Skin of body (tissue), 2 donors: ENCODE results near the gene SLC22A17. TPM values are rescaled to one million over a fixed set of nuclear protein-coding genes. Genes with fewer than 3 reads are reported as not detected.
"Not testable (repeated sequence)": the region's sequence is repeated elsewhere in the genome, so short reads cannot be mapped to it uniquely, and the experiment has no call there.

ENCODE experiments used
- DNase-seq: peaks from one replicate; lab custom pipeline; 2025; lab: John Stamatoyannopoulos, UW
- total RNA-seq: library from RNA; depleted of rRNA; stranded (reverse); fragments of >200 nt; gene quantifications from one replicate; pipeline ENCODE4 v1.2.3, GENCODE V29; 2014

Gene SLC22A17
- 13.1 TPM for total RNA-seq

GRCh38 chr14:23352506-23353432 is at the start of gene SLC22A17:
SLC22A17 (minus strand) TSS chr14:23352887.
- DNase-seq: peak; percentile 86

DNA sequence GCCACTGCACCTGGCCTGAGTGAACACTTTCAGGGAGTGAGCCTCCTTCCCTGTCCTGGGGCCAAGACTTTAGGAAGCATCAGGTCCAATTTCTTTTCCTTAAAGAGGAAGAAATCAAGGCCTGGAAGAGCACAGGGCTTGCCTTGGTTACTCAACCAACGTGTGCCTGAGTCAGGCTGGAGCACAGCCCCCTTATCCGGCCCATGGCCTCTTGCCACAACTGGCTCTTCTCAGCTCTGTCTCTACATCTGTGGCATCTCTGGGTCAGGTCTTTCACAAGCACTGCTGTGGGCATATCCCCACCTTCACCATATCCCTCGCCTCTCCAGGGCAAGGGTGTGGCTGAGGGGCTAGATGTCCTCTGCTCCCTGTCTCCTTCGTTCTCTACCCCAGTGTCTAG is 48.6 kb upstream of the SLC22A17 start:
- no peak for DNase-seq

GRCh38 chr14:23400496-23401149 is 47.9 kb upstream of the SLC22A17 start:
- not testable (repeated sequence) for DNase-seq

DNA sequence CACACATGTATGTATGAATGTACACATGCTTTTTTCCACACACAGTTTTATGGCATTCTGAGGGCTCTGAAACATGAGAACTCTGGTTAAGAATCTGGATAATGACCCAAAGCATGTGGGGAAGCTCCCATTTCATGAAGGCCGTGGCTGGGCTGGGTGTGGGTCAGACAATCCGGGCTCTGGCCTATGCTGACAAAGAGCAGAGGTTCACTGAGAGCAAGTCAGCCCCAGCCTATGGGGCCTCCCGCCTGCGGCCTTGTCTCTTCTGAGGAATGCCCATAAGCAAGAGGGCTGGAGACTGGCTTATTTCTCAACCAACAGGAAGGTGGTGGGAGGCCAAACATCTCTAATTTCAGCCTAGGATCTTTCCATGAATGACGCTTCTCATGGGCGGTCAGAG is 46.9 kb upstream of the SLC22A17 start:
- DNase-seq: no peak

DNA sequence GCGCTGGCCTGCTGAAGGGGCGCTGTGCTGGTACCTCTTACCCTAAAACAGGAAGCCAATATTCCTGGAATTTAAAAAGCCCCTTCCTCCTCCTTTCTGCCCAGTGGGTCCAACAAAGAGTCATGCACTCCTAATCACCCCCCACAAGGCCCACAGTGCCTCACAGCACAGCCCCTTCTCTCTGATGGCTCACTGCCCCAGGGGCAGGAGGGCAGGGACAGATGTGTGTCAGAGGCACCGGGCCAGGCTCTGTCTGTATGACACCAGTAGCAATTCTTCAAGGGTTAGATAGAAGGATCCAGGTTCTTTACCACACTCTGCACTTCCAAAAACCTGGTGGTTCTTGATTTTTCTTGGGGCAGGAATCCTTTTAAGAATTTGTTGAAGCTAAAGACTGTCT is 46.4 kb upstream of the SLC22A17 start:
- DNase-seq: no peak

DNA sequence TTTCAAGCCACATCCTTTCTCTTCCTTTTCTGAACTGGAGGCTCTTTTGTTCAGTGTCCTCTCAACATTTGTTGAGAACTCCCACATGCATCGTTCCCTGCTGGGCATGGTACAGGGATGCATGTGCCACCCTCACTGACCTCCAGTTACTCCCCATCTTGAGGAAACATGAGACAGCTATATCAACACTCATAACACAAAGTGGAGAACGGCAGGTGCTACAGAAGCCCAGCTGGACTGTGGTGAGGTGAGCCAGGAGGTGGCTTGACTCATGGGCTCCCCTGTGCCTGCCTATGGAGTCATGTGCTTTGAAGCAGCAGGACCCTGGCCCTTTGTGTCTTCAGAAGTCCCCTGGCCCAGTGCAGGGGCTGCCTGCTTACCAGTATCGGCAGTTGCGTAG is 45.7 kb upstream of the SLC22A17 start:
- no peak for DNase-seq

GRCh38 chr14:23396781-23397407 is 44.2 kb upstream of the SLC22A17 start:
- no peak for DNase-seq

DNA sequence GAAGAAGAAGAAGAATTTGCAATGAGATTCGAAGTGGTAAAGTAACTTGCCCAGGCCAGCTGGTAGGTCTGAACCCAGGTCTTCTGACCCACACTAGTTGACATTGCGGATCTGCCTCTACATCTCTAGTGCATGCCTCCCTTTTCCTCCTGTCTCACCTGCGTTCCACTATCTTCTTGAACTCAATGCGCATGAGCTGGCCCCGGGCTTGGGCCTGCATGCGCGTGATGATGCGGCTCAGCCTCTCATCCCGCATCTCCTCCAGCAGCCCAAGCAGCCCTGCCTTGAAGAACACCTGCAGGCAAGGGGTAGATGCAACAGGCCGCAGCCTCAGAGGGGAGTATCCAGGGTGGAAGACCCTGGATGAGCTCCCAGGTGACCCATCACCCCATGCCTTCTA is 43.4 kb upstream of the SLC22A17 start:
- no peak for DNase-seq

GRCh38 chr14:23392613-23393012 is 39.9 kb upstream of the SLC22A17 start:
- DNase-seq: no peak

DNA sequence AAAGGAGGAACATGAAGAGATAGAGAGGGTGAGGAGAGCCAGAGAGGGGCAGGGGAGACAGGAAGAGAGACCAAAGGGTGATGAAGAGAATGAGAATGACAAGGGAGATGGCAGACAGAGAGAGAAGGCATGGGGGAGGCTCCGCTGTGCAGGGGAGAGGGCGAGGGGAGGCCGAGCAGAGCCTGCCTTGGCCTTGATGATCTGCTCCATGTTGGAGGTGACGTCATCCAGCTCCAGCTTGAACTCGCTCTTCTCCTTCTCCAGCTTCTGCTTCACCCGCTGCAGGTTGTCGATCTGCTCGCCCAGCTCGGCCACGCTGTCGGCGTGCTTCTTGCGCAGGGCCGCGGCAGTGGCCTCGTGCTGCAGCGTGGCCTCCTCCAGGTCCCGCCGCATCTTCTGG is 37.2 kb upstream of the SLC22A17 start:
- not testable (repeated sequence) for DNase-seq

DNA sequence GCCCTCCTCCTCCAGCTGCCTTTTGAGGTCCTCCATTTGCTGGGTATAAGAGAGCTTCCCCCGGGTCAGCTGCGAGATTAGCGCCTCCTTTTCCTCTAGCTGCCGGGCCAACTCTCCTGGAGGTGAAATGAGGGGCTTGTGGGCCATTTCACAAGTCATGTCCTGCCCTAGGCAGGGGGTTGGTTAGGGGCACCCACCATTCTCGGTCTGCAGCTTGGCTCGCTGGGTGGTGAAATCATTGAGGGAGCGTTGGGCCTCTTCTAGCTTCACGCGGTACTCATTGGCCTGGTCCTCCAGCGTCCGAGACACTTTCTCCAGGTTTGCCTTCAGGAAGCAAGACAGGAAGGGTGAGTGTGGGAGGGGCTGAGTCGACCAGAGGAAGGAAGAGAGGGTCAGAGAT is 36.7 kb upstream of the SLC22A17 start:
- no peak for DNase-seq

GRCh38 chr14:23388996-23389395 is 36.3 kb upstream of the SLC22A17 start:
- DNase-seq: no peak

DNA sequence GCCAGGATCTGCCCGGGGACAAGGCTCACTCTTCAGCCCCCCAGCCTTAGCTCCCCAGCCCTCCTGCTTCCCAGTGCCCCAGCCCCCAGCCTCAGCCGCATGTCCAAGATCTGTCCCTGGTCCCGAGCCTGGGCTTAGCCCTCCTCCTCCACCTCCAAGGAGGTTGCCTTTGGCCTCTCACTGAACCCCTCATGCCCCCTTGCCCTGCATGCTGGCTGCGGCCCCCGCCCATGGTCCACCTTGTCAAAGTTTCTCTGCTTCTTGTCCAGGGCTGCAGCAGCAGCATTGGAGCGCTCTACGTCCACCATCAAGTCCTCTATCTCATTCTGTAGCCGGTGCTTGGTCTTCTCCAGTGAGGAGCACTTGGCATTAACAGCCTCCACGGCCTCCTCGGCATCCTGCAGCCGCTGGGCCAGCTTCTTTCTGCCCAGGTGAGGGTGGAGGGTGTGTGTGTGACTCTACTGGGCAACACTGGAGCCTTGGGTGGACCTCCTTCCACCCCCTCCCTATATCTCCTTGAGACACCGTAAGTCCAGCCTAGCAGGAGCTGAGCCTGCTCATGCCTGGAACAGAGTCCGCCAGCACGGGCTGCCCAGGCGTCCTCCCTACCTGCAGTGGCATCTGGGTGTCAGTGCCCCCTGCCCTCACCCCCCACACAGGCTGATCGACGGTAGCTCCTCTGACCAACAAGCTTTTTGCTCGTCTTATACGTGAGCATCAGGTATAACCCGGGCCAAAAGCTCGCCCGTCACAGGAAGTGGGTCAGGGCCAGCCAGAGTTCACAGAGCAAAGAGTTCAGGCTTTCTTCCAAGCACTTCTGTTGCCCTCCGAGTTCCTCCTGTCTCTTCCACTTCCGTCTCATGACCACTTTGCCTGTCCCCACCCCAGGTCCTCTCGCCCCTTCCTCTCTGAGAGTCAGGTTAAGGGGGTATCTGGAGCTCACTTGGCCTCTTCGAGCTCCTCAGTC is 35.5 kb upstream of the SLC22A17 start:
- no peak for DNase-seq

GRCh38 chr14:23386999-23387398 is 34.3 kb upstream of the SLC22A17 start:
- DNase-seq: no peak

DNA sequence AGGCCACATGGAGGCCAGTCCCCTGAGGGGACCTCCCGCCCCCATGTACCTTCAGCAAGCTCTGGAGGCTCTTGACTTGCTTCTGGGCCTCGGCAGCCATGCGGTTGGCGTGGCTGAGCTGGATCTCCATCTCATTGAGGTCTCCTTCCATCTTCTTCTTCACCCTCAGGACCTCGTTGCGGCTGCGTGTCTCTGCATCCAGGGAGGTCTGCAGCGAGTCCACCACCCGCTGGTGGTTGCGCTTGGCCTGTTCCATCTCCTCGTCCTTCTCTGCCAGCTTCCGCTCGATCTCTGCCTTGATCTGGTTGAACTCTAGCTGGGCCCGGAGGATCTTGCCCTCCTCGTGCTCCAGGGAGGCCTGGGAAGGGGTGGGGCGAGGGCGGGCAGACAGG is 33.6 kb upstream of the SLC22A17 start:
- not testable (repeated sequence) for DNase-seq

GRCh38 chr14:23385642-23386265 is 33.1 kb upstream of the SLC22A17 start:
- DNase-seq: no peak

DNA sequence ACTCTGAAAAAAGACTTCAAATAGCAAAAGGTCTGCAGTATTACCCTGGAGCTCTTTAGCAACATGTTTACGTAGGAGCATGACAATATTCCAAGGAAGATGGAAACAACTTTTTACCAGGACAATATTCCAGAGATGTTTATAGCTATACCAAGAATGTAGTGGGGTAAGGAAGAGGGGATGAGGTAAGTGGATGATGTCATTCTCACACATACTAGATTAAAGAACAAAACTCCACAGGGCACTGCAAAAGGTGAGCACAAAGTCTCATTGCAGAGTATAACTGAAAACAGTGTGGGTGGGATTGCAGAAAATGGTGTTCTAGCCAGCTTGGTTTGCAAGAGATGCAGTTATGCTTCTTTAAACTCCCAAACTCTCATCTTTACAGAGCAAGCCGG is 32.6 kb upstream of the SLC22A17 start:
- DNase-seq: no peak

DNA sequence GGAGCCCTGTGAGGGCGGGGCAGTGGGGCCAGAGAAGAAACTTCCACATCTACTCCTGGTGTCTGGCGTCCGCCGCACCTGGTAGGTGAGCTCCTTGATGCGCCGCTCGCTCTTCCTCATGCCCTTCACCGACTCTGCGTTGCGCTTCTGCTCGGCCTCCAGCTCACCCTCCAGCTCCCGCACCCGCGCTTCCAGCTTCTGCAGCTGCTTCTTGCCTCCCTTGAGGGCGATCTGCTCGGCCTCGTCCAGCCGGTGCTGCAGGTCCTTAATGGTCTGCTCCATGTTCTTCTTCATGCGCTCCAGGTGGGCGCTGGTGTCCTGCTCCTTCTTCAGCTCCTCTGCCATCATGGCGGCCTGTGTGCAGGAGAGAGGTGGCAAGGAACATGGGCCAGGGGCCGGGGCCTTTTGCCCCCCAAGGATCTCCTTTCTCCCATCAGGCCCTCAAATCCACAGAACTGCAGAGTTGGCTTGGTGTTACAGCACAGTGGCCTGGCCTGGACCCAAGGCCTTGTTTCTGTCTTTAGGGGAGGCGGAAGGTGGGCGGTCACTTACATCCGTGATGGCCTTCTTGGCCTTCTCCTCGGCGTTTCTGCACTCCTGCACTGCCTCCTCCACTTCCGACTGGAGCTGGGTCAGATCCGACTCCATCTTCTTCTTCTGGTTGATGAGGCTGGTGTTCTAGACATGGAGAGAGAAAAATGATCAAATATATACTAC is 31.8 kb upstream of the SLC22A17 start:
- no peak for DNase-seq

DNA sequence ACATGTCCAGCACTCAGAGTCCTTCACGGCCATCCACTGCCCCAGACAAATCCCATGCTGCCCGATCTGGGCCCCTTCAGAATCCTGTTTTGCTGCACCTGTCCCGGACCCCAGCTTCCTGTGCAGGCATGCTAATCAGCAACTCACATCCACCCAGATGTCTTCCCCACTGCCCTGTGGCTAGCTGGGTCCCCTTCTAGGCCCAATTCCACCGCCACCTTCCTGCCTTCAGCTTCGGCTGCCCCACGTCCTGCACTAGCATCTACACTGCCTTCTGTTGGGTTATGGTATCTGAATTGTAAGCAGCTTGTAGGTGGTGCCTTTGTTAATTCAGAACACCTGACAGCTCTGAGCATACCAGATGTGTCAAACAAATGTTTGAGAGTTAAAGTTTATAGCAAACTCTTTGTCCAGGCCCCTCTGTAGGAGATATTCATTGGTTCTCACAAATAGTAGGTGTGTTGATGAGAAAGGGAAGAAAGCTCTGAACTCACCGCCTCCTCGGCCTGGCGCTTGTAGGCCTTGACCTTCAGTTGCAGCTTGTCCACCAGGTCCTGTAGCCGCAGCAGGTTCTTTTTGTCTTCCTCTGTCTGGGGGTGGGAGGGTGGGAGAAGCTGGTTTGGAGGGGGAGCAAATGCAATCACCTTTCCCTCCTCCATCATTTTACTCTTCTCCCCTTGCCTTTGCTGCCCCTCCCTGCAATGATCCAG is 30.2 kb upstream of the SLC22A17 start:
- DNase-seq: no peak
